GM21367 (cell line): ENCODE results near the gene ATXN7L1.

Source experiments
- ATAC-seq: cut with Tn5 transposase; IDR thresholded peaks from one replicate; pipeline ENCODE4 v1.9.1; 2021; ENCODE audit not compliant: unreplicated experiment

The ATXN7L1 gene

DNA sequence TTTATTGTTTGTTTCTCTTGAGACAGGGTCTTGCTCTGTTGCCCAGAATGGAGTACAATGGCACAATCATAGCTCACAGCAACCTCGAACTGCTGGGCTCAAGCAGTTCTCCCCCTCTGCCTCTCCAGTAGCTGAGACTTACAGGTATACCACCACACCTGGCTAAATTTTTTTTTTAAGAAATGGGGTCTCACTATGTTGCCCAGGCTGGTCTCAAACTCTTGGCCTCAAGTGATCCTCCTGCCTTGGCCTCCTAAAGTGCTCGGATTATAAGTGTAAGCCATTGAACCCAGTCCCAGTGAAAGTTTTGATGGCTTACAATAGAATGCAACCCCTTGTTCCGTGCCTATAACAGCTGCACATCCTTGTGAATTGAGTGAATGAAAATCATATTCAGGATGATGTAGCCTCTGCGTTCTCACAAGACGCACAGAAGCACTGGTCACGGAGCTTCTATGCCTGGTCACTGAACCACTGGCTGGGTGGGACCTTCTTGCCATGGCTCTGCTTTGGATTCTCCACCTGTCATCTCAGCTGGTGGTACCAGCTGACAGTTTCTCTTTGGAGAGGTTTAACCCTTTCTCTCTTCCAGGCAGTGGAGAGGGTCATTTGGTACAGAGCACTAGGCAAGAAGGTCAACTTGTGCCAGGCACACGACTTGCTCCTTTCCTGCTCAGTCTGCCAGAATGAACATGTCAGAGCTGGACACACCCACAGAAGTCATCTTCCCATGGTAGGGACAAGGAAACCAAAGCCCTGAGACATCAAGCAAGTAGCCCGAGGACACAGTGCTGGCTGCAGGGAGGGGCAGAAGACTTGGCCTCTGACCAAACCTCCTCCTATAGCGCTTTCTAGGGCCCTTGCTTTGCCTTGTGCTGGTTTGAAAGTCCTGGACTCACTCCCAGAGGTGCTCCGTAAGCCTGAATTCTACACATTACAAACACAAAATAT, 89.6 kb downstream of the ATXN7L1 start:
- ATAC-seq, result no peak

- no peak for ATAC-seq
Observed at GRCh38 chr7:105782391-105783042, 93.9 kb downstream of the ATXN7L1 start.

DNA sequence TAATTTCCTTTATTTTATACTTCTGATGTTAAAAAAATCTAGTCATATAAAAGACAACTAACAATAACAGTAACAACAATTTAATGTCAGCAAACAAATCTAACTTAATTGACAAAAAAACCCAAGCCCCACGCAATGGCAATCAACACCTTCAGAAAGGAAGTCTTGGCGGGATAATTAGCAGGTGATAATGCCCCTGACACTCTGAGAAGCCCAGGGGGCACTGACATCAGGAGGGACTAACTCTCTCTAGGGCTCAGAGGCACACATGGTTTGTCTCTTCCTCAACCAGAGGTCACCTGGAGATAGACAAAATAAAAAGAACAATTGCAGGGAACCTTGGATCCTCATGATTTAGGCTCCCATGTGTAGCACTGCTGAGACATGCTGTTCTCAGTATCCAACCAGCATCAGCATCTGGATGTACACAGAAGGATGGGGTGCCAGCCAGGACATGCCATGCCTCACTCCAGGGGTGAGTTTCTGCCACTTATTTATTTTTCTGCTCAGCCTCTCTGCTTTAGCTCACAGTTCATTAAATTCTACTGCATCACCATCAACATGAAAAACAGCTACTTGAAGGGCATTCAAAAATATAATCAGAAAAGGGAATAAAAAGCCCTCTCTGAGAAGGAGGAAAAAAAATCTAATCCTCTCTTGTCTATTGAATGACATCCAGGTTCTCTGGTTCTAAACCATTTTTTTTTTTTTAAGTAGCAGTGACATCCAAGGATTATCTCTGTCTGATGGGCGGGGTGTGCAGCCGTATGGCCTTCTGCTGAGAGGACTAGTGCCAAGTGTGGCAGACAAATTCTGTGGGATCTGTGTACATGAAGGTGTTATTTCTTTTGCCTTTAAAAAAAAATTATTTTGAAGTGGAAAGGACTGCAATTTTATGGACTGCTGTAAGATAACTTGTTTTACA, 96.3 kb downstream of the ATXN7L1 start:
- ATAC-seq, result no peak

DNA sequence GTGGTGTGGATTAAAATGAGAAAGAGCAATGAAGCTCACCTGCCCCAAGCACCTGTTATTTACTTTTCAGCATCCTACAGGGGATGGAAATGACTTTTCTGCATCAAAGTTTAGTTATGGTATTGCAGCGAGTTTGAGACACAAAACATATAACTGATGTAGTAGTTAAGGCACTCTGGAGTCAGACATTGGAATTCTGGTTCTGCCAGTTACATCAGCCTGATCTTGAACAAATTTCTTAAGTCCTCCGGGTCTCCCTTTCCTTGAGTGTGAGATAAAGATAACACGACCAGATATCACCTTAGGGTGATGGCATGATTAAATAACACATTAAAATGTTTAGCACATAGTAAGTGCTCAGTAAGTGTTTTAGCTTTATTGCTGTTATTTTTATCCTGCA, 97.4 kb downstream of the ATXN7L1 start:
- ATAC-seq, result no peak

- ATAC-seq, result no peak
Observed at GRCh38 chr7:105776986-105777910, 99.2 kb downstream of the ATXN7L1 start.

DNA sequence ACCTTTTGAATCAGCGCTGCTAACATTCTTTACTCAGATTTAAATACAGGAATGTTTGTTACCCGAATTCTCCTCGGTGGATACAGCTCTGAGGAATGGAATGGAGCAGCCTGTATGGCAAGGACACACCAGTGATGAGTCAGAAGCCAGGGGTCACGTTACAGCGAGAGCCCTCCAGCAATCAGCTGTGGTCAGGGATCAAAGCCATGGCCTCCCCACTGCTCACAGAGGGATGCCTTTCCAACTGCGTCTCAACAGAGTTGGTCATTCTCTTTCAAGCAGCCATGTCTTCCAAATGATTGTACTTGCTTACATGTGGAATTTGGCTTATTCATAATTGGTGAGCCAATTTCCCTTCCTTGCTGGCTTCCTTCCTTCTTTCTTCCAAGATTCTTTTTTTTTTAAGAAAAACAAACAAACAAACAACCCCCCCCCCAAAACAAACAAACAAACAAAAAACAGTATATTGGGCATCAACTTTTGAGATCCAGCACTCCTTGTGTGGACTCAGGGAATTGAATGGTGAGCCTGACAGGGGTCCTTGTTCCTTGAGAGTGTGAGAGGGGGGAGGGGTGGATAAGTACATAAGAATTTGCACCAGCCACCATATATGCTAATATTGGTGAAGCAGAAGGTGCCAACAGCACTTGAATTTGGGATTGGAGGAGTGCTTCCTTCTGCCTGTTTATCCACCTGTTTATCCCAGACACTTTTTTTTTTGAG, 100.2 kb downstream of the ATXN7L1 start:
- no peak for ATAC-seq

DNA sequence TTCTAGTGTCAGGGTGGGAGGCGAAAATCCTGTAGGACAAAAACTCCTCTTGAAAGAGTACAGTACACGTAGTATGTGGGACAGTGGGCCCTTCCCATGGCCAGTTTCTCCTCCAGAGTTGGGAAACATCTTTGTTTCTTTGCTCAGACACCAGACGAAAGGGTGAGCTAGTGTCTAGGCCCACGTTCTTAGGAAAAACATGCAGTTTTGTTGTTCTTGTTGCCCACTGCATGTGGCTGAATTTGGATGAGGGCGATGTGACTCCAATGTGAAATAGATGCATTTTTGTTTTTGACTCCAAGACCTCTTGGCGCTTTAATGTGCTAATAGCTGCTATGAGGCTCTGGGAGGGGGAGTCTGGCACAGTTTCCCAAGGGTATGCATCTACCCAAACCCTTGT, 100.8 kb downstream of the ATXN7L1 start:
- no peak for ATAC-seq

DNA sequence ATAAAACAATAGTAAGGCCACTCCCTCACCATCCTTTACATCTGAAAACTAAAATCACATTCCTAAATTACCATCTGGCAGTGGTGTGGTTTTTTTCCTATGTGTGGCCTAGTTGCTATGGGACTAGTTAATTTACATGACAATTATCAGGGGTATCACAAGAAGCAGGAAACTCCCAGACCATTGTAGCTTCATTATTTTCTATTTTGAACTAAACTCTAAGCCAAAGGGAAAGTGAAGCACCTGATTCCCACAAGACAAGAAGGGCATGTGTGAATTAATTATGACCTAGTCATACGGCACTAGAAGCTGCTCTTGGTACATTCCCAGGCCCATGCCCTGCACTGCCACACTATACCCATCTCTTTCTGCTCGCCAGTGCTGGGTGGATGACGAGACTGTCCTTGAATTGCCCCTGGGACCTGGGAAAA, 103.4 kb downstream of the ATXN7L1 start:
- ATAC-seq, result no peak

DNA sequence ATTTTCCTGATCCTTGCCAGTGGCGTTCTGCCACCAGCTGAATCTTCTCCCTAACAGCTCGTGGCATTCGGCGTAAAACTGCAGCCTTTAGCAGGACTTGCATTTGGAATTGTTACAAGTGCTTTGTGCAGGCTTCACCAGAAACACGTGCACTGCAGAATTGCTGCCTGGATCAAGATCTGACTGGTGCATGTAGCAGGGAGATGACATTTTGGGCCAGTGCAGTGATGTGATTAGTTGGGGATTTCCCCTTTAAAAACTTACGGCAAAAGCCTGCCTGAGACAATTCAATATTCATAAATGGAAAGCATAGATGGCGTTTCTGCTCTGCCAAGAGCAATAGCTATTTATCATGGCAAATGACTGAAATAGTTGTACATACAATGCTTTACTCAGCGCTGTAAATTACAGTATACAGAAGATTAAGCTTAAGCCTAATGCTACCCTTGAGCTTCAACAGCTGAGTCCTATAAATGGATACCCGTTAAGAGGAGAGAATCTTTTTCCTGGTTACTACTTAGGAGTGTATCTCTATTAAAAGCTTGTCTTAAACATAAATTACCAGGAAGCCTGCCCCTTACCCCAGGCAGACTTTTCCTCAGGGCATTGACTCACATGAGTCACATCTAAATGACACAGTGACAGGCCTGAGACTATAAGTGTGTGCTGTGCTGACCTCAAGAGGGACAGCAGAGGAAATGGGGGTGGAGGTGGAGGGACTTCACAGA, 106.3 kb downstream of the ATXN7L1 start:
- no peak for ATAC-seq

- ATAC-seq, result no peak
Observed at GRCh38 chr7:105768898-105769507, 107.4 kb downstream of the ATXN7L1 start.

GRCh38 chr7:105768117-105768516, 108.3 kb downstream of the ATXN7L1 start:
- no peak for ATAC-seq

DNA sequence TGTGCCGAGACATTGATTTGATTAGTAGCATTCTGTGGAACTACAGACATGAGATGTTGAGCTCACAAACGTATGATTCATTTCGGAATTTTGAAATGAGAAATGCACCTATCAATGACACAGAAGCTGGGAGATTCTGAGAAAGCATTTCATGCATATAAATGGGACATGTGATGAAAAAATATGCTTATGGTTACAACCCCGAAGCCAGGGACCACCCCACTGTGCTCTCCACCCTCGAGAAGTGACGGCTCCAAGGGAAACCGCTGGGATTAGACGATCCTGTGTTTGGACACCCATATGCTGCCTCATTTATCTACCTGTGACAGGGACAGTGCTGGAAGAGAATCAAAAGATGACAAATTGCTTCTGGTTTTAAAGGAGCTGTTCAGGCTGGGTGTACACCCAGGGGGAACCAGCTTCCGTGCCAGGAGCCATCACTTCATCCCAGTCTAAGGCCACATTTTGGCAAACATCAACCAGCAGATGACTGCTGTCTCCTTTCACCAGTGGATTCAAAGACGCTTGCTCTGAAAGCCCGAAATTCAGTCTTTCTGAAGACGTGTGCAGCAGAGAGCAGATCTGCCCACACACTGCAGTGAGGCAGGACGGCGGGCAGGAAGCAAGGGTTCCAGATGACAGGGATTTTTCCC, 109.9 kb downstream of the ATXN7L1 start:
- no peak for ATAC-seq

DNA sequence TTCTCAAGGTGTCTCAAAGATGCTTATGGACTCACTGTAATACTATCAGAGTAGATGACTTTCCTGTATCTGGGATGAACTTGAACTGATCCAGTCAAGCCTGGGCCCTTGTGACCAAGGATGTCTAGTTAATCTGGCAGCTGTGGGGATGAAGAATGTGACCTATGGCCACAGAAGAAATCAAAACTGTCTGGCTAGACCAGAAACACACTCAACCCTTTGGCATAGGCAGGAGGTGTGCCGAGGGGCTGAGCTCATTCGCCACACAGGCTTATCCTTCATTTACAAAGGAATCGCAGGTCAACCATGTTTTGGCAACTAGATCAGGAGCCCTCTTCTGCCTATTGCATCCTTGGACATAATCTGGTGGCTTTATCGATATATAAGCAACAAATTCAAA, 110.6 kb downstream of the ATXN7L1 start:
- no peak for ATAC-seq

DNA sequence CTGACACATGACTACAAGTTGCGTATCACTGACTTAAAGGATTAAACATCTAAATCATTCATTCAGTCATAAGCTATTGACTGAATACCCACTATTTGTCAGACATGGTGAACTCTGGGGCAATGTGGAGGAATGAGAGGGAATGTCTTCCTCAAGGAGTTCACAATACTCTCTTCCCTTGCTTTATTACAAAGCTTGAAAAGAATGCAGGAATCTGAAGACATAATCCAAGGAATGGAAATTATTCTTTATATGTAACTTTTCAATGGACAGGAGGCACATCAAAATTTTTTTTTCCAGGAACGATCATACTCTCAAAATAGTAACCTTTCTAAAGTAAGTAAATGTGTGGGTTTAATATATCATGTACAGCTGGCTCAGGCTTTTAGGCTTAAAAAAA, 111.9 kb downstream of the ATXN7L1 start:
- ATAC-seq, result no peak

DNA sequence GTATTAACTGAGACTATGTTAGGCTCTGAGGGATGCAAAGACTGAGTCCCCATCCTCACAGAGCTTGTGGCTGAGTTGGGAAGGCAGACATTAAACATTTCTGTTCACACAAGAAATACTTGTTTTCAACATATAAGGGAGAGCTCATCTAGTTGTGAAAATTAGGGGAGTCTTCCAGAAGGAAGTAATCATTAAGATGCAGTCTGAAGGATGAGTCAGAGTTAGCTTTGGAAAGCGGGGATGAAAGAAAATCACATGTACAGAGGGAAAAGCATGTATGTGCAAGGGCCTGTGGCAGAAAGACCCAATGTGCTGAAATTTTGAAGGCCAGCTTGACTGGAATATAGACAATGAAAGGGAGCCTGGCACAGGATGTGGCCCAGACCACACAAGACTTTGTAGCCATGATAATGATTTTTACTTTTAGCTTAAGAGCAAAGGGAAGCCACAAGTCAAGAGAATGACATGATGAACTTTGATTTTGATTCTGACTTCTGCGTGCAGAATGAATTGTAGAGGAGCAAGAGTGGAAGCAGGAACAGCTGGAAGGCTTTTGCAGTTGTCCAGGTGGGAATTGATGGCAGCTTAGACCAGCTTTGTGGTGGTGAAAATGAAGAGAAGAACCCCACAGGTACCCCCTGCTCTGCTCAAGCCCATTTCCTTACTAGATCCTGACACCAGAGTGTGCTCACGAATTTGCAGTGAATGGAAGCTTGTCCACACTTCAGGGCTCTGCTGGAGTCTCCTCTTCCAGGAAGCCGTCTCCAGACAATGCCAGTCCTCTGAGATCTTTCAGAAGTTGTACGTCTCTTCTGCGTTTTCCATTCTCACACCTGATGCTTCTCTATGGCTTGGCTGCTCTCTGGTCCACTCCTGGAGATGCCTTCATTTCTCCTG, 115.6 kb downstream of the ATXN7L1 start:
- ATAC-seq, result no peak

DNA sequence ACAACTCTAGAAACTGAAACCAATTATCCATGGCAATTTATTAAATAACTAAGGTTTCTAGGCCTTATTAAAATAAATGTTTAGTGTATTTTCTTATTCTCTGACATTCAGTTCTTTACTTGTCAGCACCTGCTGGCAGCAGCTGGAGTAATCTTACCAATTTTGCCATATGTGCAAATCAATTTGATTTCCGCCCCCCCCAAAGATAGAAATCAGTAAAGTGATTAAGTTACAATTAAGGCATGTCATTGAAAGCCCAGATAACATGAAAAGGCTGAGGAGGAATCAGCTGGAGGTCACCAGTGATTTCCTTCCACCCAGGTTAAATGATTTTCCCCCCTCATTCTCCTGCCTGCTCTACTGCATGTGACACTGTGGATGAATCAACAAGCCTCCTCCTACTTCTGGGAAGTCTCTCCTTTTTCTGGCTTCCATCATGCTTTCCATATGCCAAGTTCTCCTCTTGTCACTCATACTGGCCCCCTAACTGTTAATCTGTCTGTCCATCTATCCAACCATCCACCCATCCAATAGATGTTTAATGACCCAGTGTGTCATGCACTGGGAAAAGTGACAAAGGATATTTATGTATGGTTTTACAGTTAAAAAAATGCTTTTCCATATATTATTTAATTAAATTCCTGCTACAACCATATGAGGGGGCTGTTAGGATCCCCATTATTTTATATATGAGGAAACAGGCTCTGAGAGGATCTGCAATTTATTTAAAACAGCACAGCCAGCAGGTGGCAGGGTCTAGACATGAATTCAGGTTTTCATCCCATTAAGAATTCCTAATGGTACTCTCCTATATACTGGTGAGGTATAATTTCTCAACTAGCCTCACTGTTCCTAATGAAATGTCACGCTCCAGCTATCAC, 116.5 kb downstream of the ATXN7L1 start:
- ATAC-seq, result no peak
